ENCODE measurements around the gene ALG10B.

Gene ALG10B

DNA sequence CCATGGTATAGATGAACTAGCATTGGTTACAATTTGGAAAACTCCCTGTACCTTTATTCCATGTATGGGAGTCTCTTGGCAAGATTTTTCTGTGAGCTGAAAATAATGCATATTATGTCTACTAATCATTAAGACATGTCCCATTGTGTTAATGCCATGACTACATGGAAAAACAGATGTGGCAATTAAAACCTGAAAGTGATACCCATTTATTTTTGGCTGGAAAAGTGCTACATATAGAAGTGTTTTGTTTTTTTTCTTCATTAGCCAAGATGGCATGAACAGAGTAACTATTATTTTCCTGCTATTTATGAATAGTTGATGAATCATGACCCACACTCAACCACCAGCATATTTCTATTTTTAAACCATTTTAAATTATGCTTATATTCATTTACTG, 58.2 kb downstream of the ALG10B start:
- DNase-seq (ENCODE audit: low read depth in 3 of 3), result no peak
